ENCODE data around the gene GAB2.

DNA sequence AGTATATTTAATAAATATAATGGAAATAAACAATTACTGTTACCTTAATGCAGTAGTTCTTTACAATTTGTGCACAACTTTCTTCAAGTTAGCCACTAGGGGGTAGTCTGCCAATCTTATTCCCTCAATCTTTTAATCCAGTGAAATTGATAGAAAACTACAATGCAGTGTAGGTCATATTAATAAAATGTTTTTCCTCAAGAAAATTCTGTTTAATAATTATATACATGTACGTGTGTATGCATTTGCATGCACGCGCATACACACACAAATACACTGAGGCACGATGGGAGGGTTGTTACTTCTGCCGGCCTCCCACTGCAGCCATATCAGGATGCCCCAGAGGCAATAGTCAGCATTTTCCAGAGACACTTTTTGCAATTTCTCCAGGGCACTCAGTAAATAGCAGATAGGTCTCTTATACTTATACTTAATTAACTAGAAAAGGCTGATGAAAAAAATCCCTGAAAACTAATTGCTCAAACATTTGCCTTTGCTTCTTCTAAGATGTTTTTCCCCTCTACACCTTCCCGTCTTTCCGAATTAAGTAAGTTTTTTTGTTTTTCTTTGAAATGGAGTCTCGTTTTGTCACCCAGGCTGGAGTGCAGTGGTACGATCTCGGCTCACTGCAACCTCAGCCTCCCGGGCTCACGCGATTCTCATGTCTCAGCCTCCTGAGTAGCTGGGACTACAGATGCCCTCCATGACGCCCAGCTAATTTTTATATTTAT lies 3.1 kb downstream of the GAB2 start:
- TF ChIP-seq CTCF (IDR thresholded peaks at IDR 0.05), result peak; percentile 84
- TF ChIP-seq REST (IDR thresholded peaks at IDR 0.05; ENCODE audit: insufficient read depth in 1 of 2, low read depth in 2 of 2, low read length in 1 of 2), result no peak
